H1 (cell line): Measurements from ENCODE around the gene EYA2. TPM values are rescaled to one million over a fixed set of nuclear protein-coding genes. Genes with fewer than 3 reads are reported as not detected.

Source experiments
- CTCF ChIA-PET: fragments of 300-600 bp; sonication (Branson Sonifier 250); formaldehyde crosslinking; loops from one replicate; lab custom pipeline; 2021; ENCODE audit not compliant: partially characterized antibody; lab: Charles Lee
- POLR2A ChIA-PET: fragments of 300-600 bp; sonication (Branson Sonifier 250); formaldehyde crosslinking; loops from one replicate; lab custom pipeline; 2021; ENCODE audit warnings: inconsistent platforms; ENCODE audit not compliant: partially characterized antibody; lab: Charles Lee
- DNase-seq, 2 experiments: peaks; one replicate each; pipeline versions ENCODE4 v3.0.0 to v3.0.0-alpha.2; 2010 to 2022; ENCODE audit warnings: low spot score in 2 of 2, low read depth in 1 of 2, mixed read lengths in 1 of 2
- FAIRE-seq: peaks from 2 replicates; lab custom pipeline; 2011; peaks lifted over from hg19 to GRCh38; lab: Jason Lieb, UNC
- H2AFZ ChIP-seq: 2 replicates; pipeline ENCODE4 v1.8.1; 2012; ENCODE audit warnings: low read length, inconsistent platforms
- H2AK5ac ChIP-seq: 2 replicates; pipeline ENCODE4 v1.6.1; 2013; ENCODE audit warnings: low read depth, low read length
- H2BK120ac ChIP-seq: replicated peaks from 2 replicates; pipeline ENCODE3; 2013; ENCODE audit warnings: low read depth, low read length, inconsistent platforms
- H2BK12ac ChIP-seq: 2 replicates; pipeline ENCODE4 v1.6.1; 2013; ENCODE audit warnings: low read depth, low read length
- H2BK15ac ChIP-seq: 2 replicates; pipeline ENCODE4 v1.6.1; 2013; ENCODE audit warnings: low read length
- H2BK20ac ChIP-seq: 2 replicates; pipeline ENCODE4 v1.6.1; 2013; ENCODE audit warnings: low read length
- H2BK5ac ChIP-seq: 2 replicates; pipeline ENCODE4 v1.6.1; 2013; ENCODE audit warnings: low read depth, low read length
- H3K14ac ChIP-seq: 2 replicates; pipeline ENCODE4 v1.6.1; 2013; ENCODE audit warnings: inconsistent platforms; ENCODE audit not compliant: insufficient read length
- H3K18ac ChIP-seq: 2 replicates; pipeline ENCODE4 v1.6.1; 2013; ENCODE audit warnings: low read length; ENCODE audit errors: extremely low read depth
- H3K23ac ChIP-seq: 2 replicates; pipeline ENCODE4 v1.6.1; 2013; ENCODE audit warnings: inconsistent platforms; ENCODE audit not compliant: insufficient read length
- H3K23me2 ChIP-seq: 2 replicates; pipeline ENCODE4 v1.6.1; 2013; ENCODE audit warnings: low read depth, low read length
- H3K27ac ChIP-seq: 2 replicates; pipeline ENCODE4 v1.6.1; 2011; ENCODE audit warnings: low read depth, low read length, inconsistent platforms
- H3K27me3 ChIP-seq, 4 experiments: replicated peaks in 1 of 4; 1 replicate in 1 of 4; 2 replicates in 3 of 4; pipeline versions ENCODE4 v1.6.1 to v1.8.1; 2011 to 2013; ENCODE audit warnings: low read length in 3 of 4, mild to moderate bottlenecking in 3 of 4, inconsistent platforms in 2 of 4, mixed read lengths in 2 of 4, moderate library complexity in 1 of 4; ENCODE audit not compliant: control insufficient read depth in 3 of 4, insufficient read depth in 3 of 4; ENCODE audit errors: extremely low read depth in 1 of 4
- H3K36me3 ChIP-seq, 4 experiments: 2 replicates each; pipeline versions ENCODE4 v1.6.1 to v1.8.1; 2011 to 2013; ENCODE audit warnings: mild to moderate bottlenecking in 4 of 4, low read length in 3 of 4, moderate library complexity in 2 of 4, control low read depth in 1 of 4, inconsistent platforms in 1 of 4; ENCODE audit not compliant: insufficient read depth in 4 of 4, control insufficient read depth in 2 of 4
- H3K4ac ChIP-seq: replicated peaks from 2 replicates; pipeline ENCODE3; 2013; ENCODE audit warnings: low read length, low read depth, mixed read lengths, inconsistent platforms; ENCODE audit not compliant: insufficient read length
- H3K4me1 ChIP-seq, 4 experiments: replicated peaks in 1 of 4; 1 replicate in 1 of 4; 2 replicates in 3 of 4; pipeline versions ENCODE4 v1.6.1 to v1.8.1; 2011 to 2013; ENCODE audit warnings: low read length in 3 of 4, inconsistent platforms in 2 of 4, mixed read lengths in 1 of 4; ENCODE audit not compliant: insufficient read depth in 4 of 4, control insufficient read depth in 3 of 4
- H3K4me2 ChIP-seq, 2 experiments: 2 replicates each; pipeline versions ENCODE4 v1.6.1 to v1.8.1; 2011 to 2013; ENCODE audit warnings: low read depth in 2 of 2, low read length in 2 of 2, control low read depth in 1 of 2, inconsistent platforms in 1 of 2, mild to moderate bottlenecking in 1 of 2; ENCODE audit not compliant: insufficient read depth in 1 of 2
- H3K4me3 ChIP-seq, 4 experiments: fragments of 200-600, 300-600 bp in 1 of 4; sonication (generic), shearing (Covaris generic), sonication (Bioruptor Twin) in 1 of 4; 2 replicates each; pipeline versions ENCODE4 v1.5.1 to v1.8.1; 2011 to 2016; ENCODE audit warnings: low read length in 4 of 4, low read depth in 3 of 4, control low read depth in 2 of 4, inconsistent platforms in 2 of 4, mild to moderate bottlenecking in 2 of 4, mixed read lengths in 1 of 4, moderate library complexity in 1 of 4; ENCODE audit not compliant: insufficient read depth in 2 of 4; ENCODE audit errors: extremely low read depth in 1 of 4
- H3K56ac ChIP-seq: replicated peaks from 2 replicates; pipeline ENCODE3; 2013; ENCODE audit warnings: low read depth, mild to moderate bottlenecking, mixed read lengths, low read length, inconsistent platforms; ENCODE audit not compliant: insufficient read length
- H3K79me1 ChIP-seq: 2 replicates; pipeline ENCODE4 v1.6.1; 2013; ENCODE audit warnings: low read depth, low read length, control low read depth
- H3K79me2 ChIP-seq, 2 experiments: 2 replicates each; pipeline versions ENCODE4 v1.6.1 to v1.8.1; 2012 to 2013; ENCODE audit warnings: low read length in 2 of 2, mild to moderate bottlenecking in 2 of 2, inconsistent platforms in 1 of 2; ENCODE audit not compliant: insufficient read depth in 2 of 2, control insufficient read depth in 1 of 2
- H3K9ac ChIP-seq, 4 experiments: replicated peaks in 1 of 4; 1 replicate in 1 of 4; 2 replicates in 3 of 4; pipeline versions ENCODE4 v1.6.1 to v1.8.1; 2011 to 2013; ENCODE audit warnings: low read depth in 3 of 4, low read length in 3 of 4, control low read depth in 2 of 4, mild to moderate bottlenecking in 2 of 4, moderate library complexity in 2 of 4, inconsistent platforms in 1 of 4; ENCODE audit errors: extremely low read depth in 1 of 4
- H3K9me3 ChIP-seq, 2 experiments: 2 replicates each; pipeline versions ENCODE4 v1.6.1 to v1.8.1; 2012 to 2013; ENCODE audit warnings: mild to moderate bottlenecking in 2 of 2, moderate library complexity in 2 of 2, control low read depth in 1 of 2, inconsistent platforms in 1 of 2, low read depth in 1 of 2, low read length in 1 of 2, mixed read lengths in 1 of 2; ENCODE audit not compliant: insufficient read depth in 2 of 2
- H4K20me1 ChIP-seq, 2 experiments: replicated peaks in 1 of 2; 2 replicates each; pipeline versions ENCODE3 to v1.8.1; 2011 to 2013; ENCODE audit warnings: inconsistent platforms in 2 of 2, low read length in 2 of 2, mild to moderate bottlenecking in 1 of 2; ENCODE audit not compliant: insufficient read depth in 2 of 2, control insufficient read depth in 1 of 2
- H4K5ac ChIP-seq: 2 replicates; pipeline ENCODE4 v1.6.1; 2013; ENCODE audit warnings: low read length, low read depth, mixed read lengths, inconsistent platforms; ENCODE audit not compliant: insufficient read length
- H4K8ac ChIP-seq: 2 replicates; pipeline ENCODE4 v1.8.0; 2013; ENCODE audit warnings: mild to moderate bottlenecking, moderate library complexity, low read length, inconsistent platforms; ENCODE audit not compliant: insufficient read depth; ENCODE audit errors: extremely low read depth
- H4K91ac ChIP-seq: replicated peaks from 2 replicates; pipeline ENCODE3; 2013; ENCODE audit warnings: low read length, mixed read lengths, inconsistent platforms; ENCODE audit not compliant: insufficient read length
- CTBP2 ChIP-seq: IDR thresholded peaks from 2 replicates; pipeline ENCODE4 v1.7.0; 2011; ENCODE audit warnings: borderline replicate concordance, mild to moderate bottlenecking, moderate library complexity, mixed read lengths, low read length; ENCODE audit not compliant: insufficient read depth, insufficient read length
- GABPA ChIP-seq: IDR thresholded peaks from 2 replicates; pipeline ENCODE4 v1.6.1; 2011; ENCODE audit warnings: mild to moderate bottlenecking, low read length, moderate library complexity, borderline replicate concordance; ENCODE audit not compliant: insufficient read depth
- NRF1 ChIP-seq: IDR thresholded peaks from 2 replicates; pipeline ENCODE4 v1.6.1; 2011; ENCODE audit warnings: mild to moderate bottlenecking, low read depth, low read length, improper control_type of control experiment
- RAD21 ChIP-seq, 2 experiments: IDR thresholded peaks in 1 of 2; conservative IDR thresholded peaks in 1 of 2; 2 replicates each; pipeline ENCODE4 v1.6.1; 2011; ENCODE audit warnings: low read depth in 2 of 2, low read length in 2 of 2, improper control_type of control experiment in 1 of 2, inconsistent platforms in 1 of 2, mild to moderate bottlenecking in 1 of 2, moderate library complexity in 1 of 2
- RBBP5 ChIP-seq: IDR thresholded peaks from 2 replicates; pipeline ENCODE4 v1.7.1; 2012; ENCODE audit warnings: low read depth, mild to moderate bottlenecking, inconsistent platforms, low read length, moderate library complexity, borderline replicate concordance
- SP2 ChIP-seq: IDR thresholded peaks from 2 replicates; pipeline ENCODE4 v1.6.1; 2012; ENCODE audit warnings: mild to moderate bottlenecking, low read length, inconsistent platforms
- SRF ChIP-seq: IDR thresholded peaks from 2 replicates; pipeline ENCODE4 v1.6.1; 2011; ENCODE audit warnings: mild to moderate bottlenecking, low read depth, low read length, moderate library complexity
- TEAD4 ChIP-seq: IDR thresholded peaks from 2 replicates; pipeline ENCODE4 v1.6.1; 2012; ENCODE audit warnings: low read depth, low read length, inconsistent platforms, mixed read lengths
- YY1 ChIP-seq: IDR thresholded peaks from 2 replicates; pipeline ENCODE4 v1.6.1; 2011; ENCODE audit warnings: low read depth, mild to moderate bottlenecking, low read length
- ZNF274 ChIP-seq: IDR thresholded peaks from 2 replicates; pipeline ENCODE4 v1.7.0; 2012; ENCODE audit warnings: low read length, borderline replicate concordance; ENCODE audit errors: extremely low read depth
- WGBS, 2 experiments: shearing (Covaris generic) in 1 of 2; methylation state at CpG; one replicate each; pipeline versions ENCODE4 v1.1.6 to v1.1.7; 2013 to 2015; ENCODE audit warnings: low lambda C conversion rate in 2 of 2, mixed read lengths in 2 of 2, inconsistent platforms in 1 of 2, low coverage in 1 of 2, missing lambda C conversion rate in 1 of 2; ENCODE audit not compliant: insufficient replicate concordance in 2 of 2, insufficient coverage in 1 of 2, insufficient read length in 1 of 2; ENCODE audit errors: extremely low coverage in 1 of 2, missing lambda C conversion rate in 1 of 2; 5-methylcytosine and 5-hydroxymethylcytosine counted together
- polyA plus RNA-seq, 7 experiments: library from polyadenylated mRNA; depleted of rRNA in 3 of 7; stranded (reverse) in 5 of 7; unstranded in 2 of 7; fragments of >200 nt in 5 of 7; fragments of 200-250 nt in 2 of 7; gene quantifications; 1 replicate in 5 of 7; 2 replicates in 1 of 7; 4 replicates in 1 of 7; pipeline versions ENCODE4 v1.2.1 to v1.2.3, GENCODE V29; 2011 to 2013; ENCODE audit warnings: missing spikeins in 2 of 7, mixed read lengths in 2 of 7
- total RNA-seq: library from RNA; stranded (reverse); fragmentation: NEBNext Ultra II Directional; extraction: Animal tissue kit (Norgen Biotek cat#: 25700); gene quantifications from 2 replicates; pipeline ENCODE4 v1.2.1, GENCODE V29; 2021
- TF ChIP-seq, protein P1 (sequence below): IDR thresholded peaks from 2 replicates; pipeline ENCODE4 v1.6.1; 2011; ENCODE audit warnings: low read depth, mild to moderate bottlenecking, low read length; ENCODE audit not compliant: insufficient read depth

Gene EYA2
- total and polyA plus RNA-seq, 2 of the 8 experiments (the other 6 are each of a cell fraction or from before 2014, with no cell fraction given) = 1.6 to 1.7 TPM

DNA sequence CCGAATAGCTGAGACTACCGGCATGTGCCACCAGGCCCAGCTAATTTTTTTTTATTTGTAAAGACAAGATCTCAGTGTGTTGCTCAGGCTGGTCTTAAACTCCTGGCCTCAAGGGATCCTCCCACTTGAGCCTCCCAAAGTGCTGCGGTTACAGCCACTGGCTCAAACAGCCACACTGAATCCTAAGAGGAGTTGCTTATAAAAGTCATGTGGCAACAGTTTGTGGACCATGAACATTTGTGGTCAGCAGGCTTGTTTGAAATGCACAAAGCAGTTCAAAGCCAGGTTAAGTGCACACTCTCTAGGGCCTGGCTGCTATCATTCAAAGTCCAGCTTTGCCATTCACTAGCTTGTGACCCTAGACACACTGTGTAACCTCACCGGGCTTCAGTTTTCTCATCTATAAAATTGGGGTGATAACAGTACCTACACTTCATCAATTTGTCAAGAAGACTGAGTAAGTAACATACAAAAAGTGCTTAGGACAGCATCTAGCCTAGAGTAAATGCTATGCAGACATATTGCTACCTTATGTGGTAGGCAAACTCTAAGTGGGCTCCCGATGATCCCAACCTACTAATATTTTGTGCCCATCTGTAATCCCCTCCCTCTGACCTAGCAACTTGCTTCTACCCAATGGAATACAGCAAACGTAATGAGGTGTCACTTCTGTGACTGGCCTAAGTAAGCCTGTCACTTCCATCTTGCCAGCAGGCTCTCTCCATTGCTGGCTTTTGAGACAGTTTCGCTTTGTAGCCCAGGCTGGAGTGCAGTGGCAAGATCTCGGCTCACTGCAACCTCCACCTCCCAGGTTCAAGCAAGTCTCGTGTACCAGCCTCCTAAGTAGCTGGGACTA lies 338.9 kb downstream of the EYA2 start:
- Histone ChIP-seq H2BK20ac (no peak overlapping the region), H2AK5ac (no peak overlapping the region), H4K20me1 (peaks cover 0 to 2% of the 10 kb centered on the region in 2 experiments), H3K23me2 (no peaks in the 10 kb centered on the region), H3K18ac (no peak overlapping the region), H3K36me3 (peaks cover 43 to 89% (median 74%) of the 10 kb centered on the region in 4 experiments), H3K79me1 (peaks cover 3% of the 10 kb centered on the region; the same call in 1 of the 2 replicates), H3K9me3 (no peaks in the 10 kb centered on the region), H4K8ac (no peak overlapping the region), H3K4me1 (peaks cover 0 to 2% (median 0%) of the 10 kb centered on the region in 4 experiments; a peak in 2 of 7 replicates), H3K9ac (no peak overlapping the region), H3K4me3 (no peak overlapping the region), H2BK12ac (no peak overlapping the region), H3K27ac (no peak overlapping the region), H3K4ac (no peak overlapping the region), H3K56ac (no peak overlapping the region), H4K91ac (no peak overlapping the region), H2BK15ac (no peak overlapping the region), H2BK120ac (no peak overlapping the region), H3K14ac (no peak overlapping the region), H2AFZ (no peak overlapping the region), H3K79me2 (peaks cover 0 to 11% of the 10 kb centered on the region in 2 experiments; a peak in 1 of 4 replicates), H3K23ac (no peak overlapping the region), H2BK5ac (no peak overlapping the region; the same call in 1 of the 2 replicates), H3K4me2 (no peak overlapping the region), H4K5ac (no peak overlapping the region), H3K27me3 (no peaks in the 10 kb centered on the region)
- ChIA-PET CTCF (interaction anchor here (0.6 to 1.8 kb wide), 7 partner anchors 10 to 707 kb away, joined by 3 to 6 read pairs (median 4); no protein-coding TSS in a partner anchor), POLR2A (interaction anchor here (1.5 kb wide), 1 partner anchor 17 kb away, joined by 6 read pairs; no protein-coding TSS in a partner anchor)
- DNase-seq (no peak), FAIRE-seq (no peak)
- WGBS, 2 experiments = 98% methylated on average over 9 of the region's 9 CpGs; no CpG with 5 or more reads in 1 of the 2 experiments
- TF ChIP-seq RAD21 (IDR thresholded peaks at IDR 0.05 in 1 of 2, conservative IDR thresholded peaks at IDR 0.05 in 1 of 2; ENCODE audit: low read depth in 2 of 2, low read length in 2 of 2) (no peak), SP2 (no peak), RBBP5 (no peak), CTBP2 (no peak), TEAD4 (no peak), ZNF274 (no peak), SRF (no peak), NRF1 (no peak), YY1 (no peak), GABPA (no peak)
- TF ChIP-seq, protein P1, sequence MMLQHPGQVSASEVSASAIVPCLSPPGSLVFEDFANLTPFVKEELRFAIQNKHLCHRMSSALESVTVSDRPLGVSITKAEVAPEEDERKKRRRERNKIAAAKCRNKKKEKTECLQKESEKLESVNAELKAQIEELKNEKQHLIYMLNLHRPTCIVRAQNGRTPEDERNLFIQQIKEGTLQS = no peak
